GM12878 (cell line): ENCODE measurements around the gene CCDC85B. TPM values are rescaled to one million over a fixed set of nuclear protein-coding genes. Genes with fewer than 3 reads are reported as not detected.

Experiments
- ATAC-seq: fragments of 200-7000 bp; cut with Tn5 transposase; 3 replicates; pipeline ENCODE4 v1.9.1; 2020; ENCODE audit warnings: mild to moderate bottlenecking, moderate library complexity
- BruUV-seq: library from RNA; stranded (reverse); fragments of 400-500 nt; replicated peaks from 2 replicates; lab custom pipeline; 2021; lab: Mats Ljungman, UMichigan
- CTCF ChIA-PET: fragments of 300-600 bp; sonication (Branson Sonifier 250); formaldehyde crosslinking; extraction: SDS; loops from one replicate; lab custom pipeline; 2021; ENCODE audit warnings: inconsistent platforms; lab: Yijun Ruan, JAX
- POLR2A ChIA-PET: fragments of 350-600 bp; formaldehyde crosslinking; extraction: SDS; loops from one replicate; lab custom pipeline; 2021; ENCODE audit warnings: inconsistent platforms; lab: Charles Lee
- RAD21 ChIA-PET: fragments of 300-600 bp; sonication (Branson Sonifier 250); formaldehyde crosslinking; loops from one replicate; lab custom pipeline; 2023; ENCODE audit warnings: antibody characterized with exemption; ENCODE audit not compliant: unreplicated experiment; lab: Charles Lee
- SMC1A ChIA-PET: fragments of 300-600 bp; sonication (Branson Sonifier 250); formaldehyde crosslinking; loops from one replicate; lab custom pipeline; 2023; ENCODE audit not compliant: unreplicated experiment, uncharacterized antibody; lab: Charles Lee
- DNase-seq: peaks from one replicate; pipeline ENCODE4 v3.0.0-alpha.2; 2011; ENCODE audit warnings: low read depth, low spot score
- FAIRE-seq: peaks from 3 replicates; lab custom pipeline; 2011; peaks lifted over from hg19 to GRCh38; lab: Jason Lieb, UNC
- H2AFZ ChIP-seq: 2 replicates; pipeline ENCODE4 v1.6.0; 2011; ENCODE audit warnings: low read depth, low read length, control low read depth; ENCODE audit not compliant: control insufficient read depth
- H3K27ac ChIP-seq: 2 replicates; pipeline ENCODE4 v1.5.1; 2011; ENCODE audit warnings: control low read depth; ENCODE audit not compliant: control insufficient read depth, insufficient read depth
- H3K27me3 ChIP-seq, 2 experiments: replicated peaks in 1 of 2; 2 replicates each; pipeline versions ENCODE4 v1.6.0 to v1.6.1; 2011; ENCODE audit warnings: low read length in 1 of 2; ENCODE audit not compliant: control insufficient read depth in 2 of 2, insufficient read depth in 2 of 2
- H3K36me3 ChIP-seq, 2 experiments: 2 replicates each; pipeline ENCODE4 v1.5.1; 2011; ENCODE audit warnings: low read length in 1 of 2; ENCODE audit not compliant: control insufficient read depth in 2 of 2, insufficient read depth in 2 of 2
- H3K4me1 ChIP-seq: 2 replicates; pipeline ENCODE4 v1.6.1; 2011; ENCODE audit warnings: mild to moderate bottlenecking, low read length, moderate library complexity, mixed read lengths; ENCODE audit not compliant: control insufficient read depth, insufficient read depth
- H3K4me2 ChIP-seq: 2 replicates; pipeline ENCODE4 v1.6.0; 2011; ENCODE audit warnings: control low read depth; ENCODE audit not compliant: control insufficient read depth, insufficient read depth
- H3K4me3 ChIP-seq: fragments of 200-600 bp; sonication (generic); 2 replicates; pipeline ENCODE4 v1.5.1; 2016
- H3K79me2 ChIP-seq: 2 replicates; pipeline ENCODE4 v1.6.0; 2011; ENCODE audit warnings: low read length; ENCODE audit not compliant: control insufficient read depth, insufficient read depth
- H3K9ac ChIP-seq: 2 replicates; pipeline ENCODE4 v1.8.0; 2011; ENCODE audit warnings: low read length, control low read depth, mixed read lengths; ENCODE audit not compliant: control insufficient read depth, insufficient read depth
- H3K9me3 ChIP-seq: replicated peaks from 3 replicates; pipeline ENCODE4 v1.5.1; 2011; ENCODE audit warnings: mild to moderate bottlenecking, low read length; ENCODE audit not compliant: control insufficient read depth, insufficient read depth
- H4K20me1 ChIP-seq: 2 replicates; pipeline ENCODE4 v1.6.0; 2011; ENCODE audit not compliant: control insufficient read depth, insufficient read depth
- BCL11A ChIP-seq: IDR thresholded peaks from 2 replicates; pipeline ENCODE4 v1.6.1; 2011; ENCODE audit warnings: low read depth, low read length
- BCLAF1 ChIP-seq: fragments of 450-650 bp; IDR thresholded peaks from 2 replicates; pipeline ENCODE4 v1.6.1; 2017; ENCODE audit warnings: antibody characterized with exemption, mild to moderate bottlenecking, moderate library complexity
- BHLHE40 ChIP-seq, 2 experiments: fragments of 450-650 bp in 1 of 2; IDR thresholded peaks; 2 replicates each; pipeline ENCODE4 v1.6.1; 2011 to 2017; ENCODE audit warnings: low read depth in 2 of 2, borderline replicate concordance in 1 of 2, improper control_type of control experiment in 1 of 2, low read length in 1 of 2, mild to moderate bottlenecking in 1 of 2
- CTCF ChIP-seq, 3 experiments: IDR thresholded peaks in 2 of 3; conservative IDR thresholded peaks in 1 of 3; 2 replicates each; pipeline ENCODE4 v1.5.1; 2011; ENCODE audit warnings: low read depth in 3 of 3, low read length in 3 of 3, mild to moderate bottlenecking in 3 of 3, control low read depth in 2 of 3, moderate library complexity in 2 of 3, inconsistent platforms in 1 of 3, mixed read lengths in 1 of 3; ENCODE audit not compliant: control insufficient read depth in 2 of 3, insufficient read depth in 1 of 3; ENCODE audit errors: extremely low read depth in 1 of 3
- MTA2 ChIP-seq: fragments of 450-650 bp; IDR thresholded peaks from 2 replicates; pipeline ENCODE4 v1.6.1; 2016; ENCODE audit warnings: low read depth, mild to moderate bottlenecking, moderate library complexity
- MYB ChIP-seq: fragments of 150-350 bp; IDR thresholded peaks from 2 replicates; pipeline ENCODE4 v1.6.1; 2014; ENCODE audit warnings: mild to moderate bottlenecking, low read depth, low read length, borderline replicate concordance
- SKIL ChIP-seq: fragments of 450-650 bp; IDR thresholded peaks from 2 replicates; pipeline ENCODE4 v1.6.1; 2017; ENCODE audit warnings: mild to moderate bottlenecking, low read depth, inconsistent platforms; ENCODE audit not compliant: poor library complexity, severe bottlenecking
- TAF1 ChIP-seq: IDR thresholded peaks from 2 replicates; pipeline ENCODE4 v1.6.1; 2011; ENCODE audit warnings: mild to moderate bottlenecking, low read depth, low read length, borderline replicate concordance
- TARDBP ChIP-seq: IDR thresholded peaks from 2 replicates; pipeline ENCODE4 v1.6.1; 2016; ENCODE audit warnings: borderline replicate concordance
- YBX1 ChIP-seq: fragments of 450-650 bp; IDR thresholded peaks from 2 replicates; pipeline ENCODE4 v1.6.1; 2016; ENCODE audit warnings: antibody characterized with exemption
- ZBED1 ChIP-seq: IDR thresholded peaks from 2 replicates; pipeline ENCODE4 v1.6.1; 2016; ENCODE audit warnings: borderline replicate concordance
- ZBTB4 ChIP-seq: fragments of 450-650 bp; formaldehyde crosslinking; IDR thresholded peaks from 2 replicates; pipeline ENCODE4 v1.4.0; 2022; ENCODE audit warnings: mild to moderate bottlenecking, moderate library complexity
- ZNF24 ChIP-seq: fragments of 450-650 bp; IDR thresholded peaks from 2 replicates; pipeline ENCODE4 v1.6.1; 2017; ENCODE audit warnings: antibody characterized with exemption, mild to moderate bottlenecking
- WGBS: methylation state at CpG from one replicate; pipeline ENCODE4 v1.1.6; 2016; ENCODE audit warnings: low lambda C conversion rate; ENCODE audit not compliant: insufficient replicate concordance, insufficient coverage; ENCODE audit errors: missing lambda C conversion rate; 5-methylcytosine and 5-hydroxymethylcytosine counted together
- in situ Hi-C: fragments of 300-500 bp; cut with MboI; formaldehyde crosslinking; loops from 9 replicates; pipeline ENCODE4 v1.14.3; 2018; ENCODE audit warnings: mixed read lengths
- intact Hi-C: fragments of 100-400 bp; cut with micrococcal nuclease; formaldehyde crosslinking; loops from one replicate; pipeline ENCODE4 v1.14.2; 2022; ENCODE audit not compliant: unreplicated experiment
- polyA plus RNA-seq, 11 experiments: library from polyadenylated mRNA; depleted of rRNA in 4 of 11; unstranded in 6 of 11; stranded (reverse) in 5 of 11; fragments of >200 nt; fragmentation: Nextera tagmentation in 4 of 11; fragmentation: Illumina TruSeq in 1 of 11; extraction: Ambion mirVana in 4 of 11; extraction: Trizol in 1 of 11; gene quantifications; 1 replicate in 1 of 11; 2 replicates in 10 of 11; pipeline versions ENCODE4 v1.2.1 to v1.2.3, GENCODE V29; 2011 to 2016; ENCODE audit warnings: inconsistent platforms in 2 of 11, missing spikeins in 2 of 11, low read depth in 1 of 11
- total RNA-seq, 4 experiments: library from RNA; depleted of rRNA in 3 of 4; stranded (reverse); fragments of >200 nt in 3 of 4; fragmentation: Illumina TruSeq in 1 of 4; extraction: Trizol in 1 of 4; gene quantifications; 2 replicates each; pipeline versions ENCODE4 v1.2.1 to v1.2.3, GENCODE V29; 2013 to 2021

Gene CCDC85B
- total and polyA plus RNA-seq, 10 of the 15 experiments (the other 5 are each of a cell fraction or from before 2014, with no cell fraction given), result 0.32 to 114 (median 49.5) TPM

GRCh38 chr11:65849366-65849765, 41.1 kb upstream of the CCDC85B start:
- WGBS, result 85% methylated on average over 8 of the region's 8 CpGs
- Histone ChIP-seq H3K4me1 (no peaks in the 10 kb centered on the region), H3K27ac (no peak overlapping the region), H3K27me3 (no peaks in the 10 kb centered on the region), H4K20me1 (peaks cover 12% of the 10 kb centered on the region; the same call in 1 of the 2 replicates), H3K9me3 (peaks cover 2% of the 10 kb centered on the region; the same call in 2 of the 3 replicates), H3K4me2 (no peak overlapping the region), H3K9ac (no peak overlapping the region)
- BruUV-seq, result no TSS peak
- FAIRE-seq (no peak), ATAC-seq (no peak), DNase-seq (no peak)
- intact Hi-C loops (no loop called here), in situ Hi-C loops (no loop called here)
- TF ChIP-seq TARDBP, result no peak
- TF ChIP-seq CTCF (IDR thresholded peaks at IDR 0.05 in 2 of 3, conservative IDR thresholded peaks at IDR 0.05 in 1 of 3; ENCODE audit: control insufficient read depth in 2 of 3, extremely low read depth in 1 of 3, insufficient read depth in 1 of 3, low read depth in 3 of 3, low read length in 3 of 3), result no peak
- TF ChIP-seq SKIL, result no peak
- no peak for TF ChIP-seq BCL11A
- no peak for TF ChIP-seq BHLHE40 (IDR thresholded peaks at IDR 0.05; ENCODE audit: borderline replicate concordance in 1 of 2, low read depth in 2 of 2, low read length in 1 of 2)
- TF ChIP-seq ZBTB4, result no peak
- TF ChIP-seq MTA2, result no peak
- TF ChIP-seq BCLAF1, result no peak
- no peak for TF ChIP-seq ZBED1
- TF ChIP-seq YBX1, result no peak
- no peak for TF ChIP-seq TAF1
- TF ChIP-seq ZNF24, result no peak
- TF ChIP-seq MYB, result no peak
- TF ChIP-seq, all 136 proteins: peak for 0
- Histone ChIP-seq H3K4me3 (no peak overlapping the region), H2AFZ (no peak overlapping the region), H3K79me2 (peaks cover 6% of the 10 kb centered on the region), H3K36me3 (peaks cover 18 to 23% of the 10 kb centered on the region in 2 experiments; a peak in 3 of 4 replicates)
- RAD21 ChIA-PET, result no interaction called here
- SMC1A ChIA-PET, result interaction anchor here (1.2 kb wide), 1 partner anchor 16 kb away, joined by 3 read pairs; the partner anchor contains the start of gene SNX32
- CTCF ChIA-PET, result interaction anchor here (0.7 to 3.8 kb wide), 4 partner anchors 10 to 48 kb away, joined by 3 to 17 read pairs (median 4); no protein-coding TSS in a partner anchor
- POLR2A ChIA-PET, result interaction anchor here (1.0 kb wide), 1 partner anchor 17 kb away, joined by 3 read pairs; no protein-coding TSS in a partner anchor
